GM13977 (cell line): ENCODE measurements around the gene PTGIS.

Source experiments
- DNase-seq: peaks from one replicate; pipeline ENCODE4 v3.0.0; 2012; ENCODE audit warnings: low spot score
- CTCF ChIP-seq: IDR thresholded peaks from 2 replicates; pipeline ENCODE4 v1.5.1; 2012; ENCODE audit warnings: mild to moderate bottlenecking, control low read depth; ENCODE audit not compliant: insufficient read depth; ENCODE audit errors: extremely low read depth, missing control alignments
- in situ Hi-C: fragments of 300-500 bp; cut with MboI; formaldehyde crosslinking; loops from one replicate; pipeline ENCODE4 v1.12.0; 2022; ENCODE audit warnings: low sequenced_read_pairs, low pct_unique_long_range_greater_than_20kb, mixed read lengths, inconsistent platforms; ENCODE audit not compliant: unreplicated experiment

The PTGIS gene

GRCh38 chr20:49578436-49578835, 10.5 kb upstream of the PTGIS start:
- DNase-seq = no peak
- in situ Hi-C loops = no loop called here

GRCh38 chr20:49575551-49576060, 7.7 kb upstream of the PTGIS start:
- no peak for DNase-seq
- in situ Hi-C loops = no loop called here

More at GRCh38 chr20:49578436-49578835, 10.5 kb upstream of the PTGIS start:
- no peak for TF ChIP-seq CTCF

GRCh38 chr20:49573900-49574416, 6.0 kb upstream of the PTGIS start:
- DNase-seq = no peak
- in situ Hi-C loops = no loop called here
- no peak for TF ChIP-seq CTCF

More at GRCh38 chr20:49575551-49576060, 7.7 kb upstream of the PTGIS start:
- no peak for TF ChIP-seq CTCF

GRCh38 chr20:49572857-49573256, 4.9 kb upstream of the PTGIS start:
- no peak for DNase-seq
- no peak for TF ChIP-seq CTCF
- in situ Hi-C loops = no loop called here

- in situ Hi-C loops = no loop called here
- no peak for DNase-seq
- no peak for TF ChIP-seq CTCF
Observed at GRCh38 chr20:49571553-49571835, 3.6 kb upstream of the PTGIS start.

- no peak for TF ChIP-seq CTCF
- DNase-seq = no peak
- in situ Hi-C loops = no loop called here
Observed at GRCh38 chr20:49570828-49571552, 3.1 kb upstream of the PTGIS start.
